ENCODE data around the gene SHISA6.

DNA sequence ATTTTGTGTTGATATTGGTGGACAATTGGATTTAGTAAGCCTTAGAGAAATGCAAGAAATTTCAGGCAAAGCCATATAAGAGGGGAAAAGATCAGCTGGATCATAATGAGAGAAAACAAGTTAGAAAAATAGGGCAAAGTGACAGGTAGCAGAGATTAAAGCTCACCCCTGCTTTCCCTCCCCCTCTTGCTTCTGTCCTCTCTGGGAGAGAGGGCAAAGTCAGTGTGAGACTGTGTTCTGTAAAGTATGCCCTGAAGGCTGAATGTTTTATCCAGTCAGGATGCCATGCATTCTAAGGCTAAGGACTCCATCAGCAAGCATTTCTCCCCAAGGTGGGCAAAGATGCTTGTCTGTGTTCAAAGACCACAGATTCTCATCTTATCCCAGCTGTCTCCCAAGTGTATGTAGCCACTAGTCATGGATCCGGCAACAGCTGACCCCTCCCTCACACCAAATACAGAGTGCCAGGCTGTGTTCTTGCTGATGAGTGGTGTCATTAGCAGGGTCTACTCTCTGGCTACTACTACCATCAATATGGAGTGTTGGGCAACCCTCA, 221.1 kb downstream of the SHISA6 start:
- TF ChIP-seq, protein P1, sequence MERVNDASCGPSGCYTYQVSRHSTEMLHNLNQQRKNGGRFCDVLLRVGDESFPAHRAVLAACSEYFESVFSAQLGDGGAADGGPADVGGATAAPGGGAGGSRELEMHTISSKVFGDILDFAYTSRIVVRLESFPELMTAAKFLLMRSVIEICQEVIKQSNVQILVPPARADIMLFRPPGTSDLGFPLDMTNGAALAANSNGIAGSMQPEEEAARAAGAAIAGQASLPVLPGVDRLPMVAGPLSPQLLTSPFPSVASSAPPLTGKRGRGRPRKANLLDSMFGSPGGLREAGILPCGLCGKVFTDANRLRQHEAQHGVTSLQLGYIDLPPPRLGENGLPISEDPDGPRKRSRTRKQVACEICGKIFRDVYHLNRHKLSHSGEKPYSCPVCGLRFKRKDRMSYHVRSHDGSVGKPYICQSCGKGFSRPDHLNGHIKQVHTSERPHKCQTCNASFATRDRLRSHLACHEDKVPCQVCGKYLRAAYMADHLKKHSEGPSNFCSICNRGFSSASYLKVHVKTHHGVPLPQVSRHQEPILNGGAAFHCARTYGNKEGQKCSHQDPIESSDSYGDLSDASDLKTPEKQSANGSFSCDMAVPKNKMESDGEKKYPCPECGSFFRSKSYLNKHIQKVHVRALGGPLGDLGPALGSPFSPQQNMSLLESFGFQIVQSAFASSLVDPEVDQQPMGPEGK (CRISPR knock-in tag; IDR thresholded peaks at IDR 0.05; ENCODE audit: borderline replicate concordance), result no peak
- TF ChIP-seq SNAI2 (CRISPR knock-in tag; IDR thresholded peaks at IDR 0.05), result no peak
- TF ChIP-seq, protein P2, sequence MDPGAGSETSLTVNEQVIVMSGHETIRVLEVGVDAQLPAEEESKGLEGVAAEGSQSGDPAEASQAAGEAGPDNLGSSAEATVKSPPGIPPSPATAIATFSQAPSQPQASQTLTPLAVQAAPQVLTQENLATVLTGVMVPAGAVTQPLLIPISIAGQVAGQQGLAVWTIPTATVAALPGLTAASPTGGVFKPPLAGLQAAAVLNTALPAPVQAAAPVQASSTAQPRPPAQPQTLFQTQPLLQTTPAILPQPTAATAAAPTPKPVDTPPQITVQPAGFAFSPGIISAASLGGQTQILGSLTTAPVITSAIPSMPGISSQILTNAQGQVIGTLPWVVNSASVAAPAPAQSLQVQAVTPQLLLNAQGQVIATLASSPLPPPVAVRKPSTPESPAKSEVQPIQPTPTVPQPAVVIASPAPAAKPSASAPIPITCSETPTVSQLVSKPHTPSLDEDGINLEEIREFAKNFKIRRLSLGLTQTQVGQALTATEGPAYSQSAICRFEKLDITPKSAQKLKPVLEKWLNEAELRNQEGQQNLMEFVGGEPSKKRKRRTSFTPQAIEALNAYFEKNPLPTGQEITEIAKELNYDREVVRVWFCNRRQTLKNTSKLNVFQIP (CRISPR knock-in tag; IDR thresholded peaks at IDR 0.05; ENCODE audit: borderline replicate concordance, low read depth), result no peak
- TF ChIP-seq ZC3H10 (CRISPR knock-in tag; IDR thresholded peaks at IDR 0.05), result no peak
- TF ChIP-seq PPARA (CRISPR knock-in tag; IDR thresholded peaks at IDR 0.05; ENCODE audit: borderline replicate concordance), result no peak
- no peak for TF ChIP-seq ZFP3 (CRISPR knock-in tag; IDR thresholded peaks at IDR 0.05)
- no peak for TF ChIP-seq ISL1 (CRISPR knock-in tag; IDR thresholded peaks at IDR 0.05)
- no peak for TF ChIP-seq RARB (CRISPR knock-in tag; IDR thresholded peaks at IDR 0.05)
- no peak for TF ChIP-seq GLIS3 (CRISPR knock-in tag; IDR thresholded peaks at IDR 0.05)
- TF ChIP-seq, protein P3, sequence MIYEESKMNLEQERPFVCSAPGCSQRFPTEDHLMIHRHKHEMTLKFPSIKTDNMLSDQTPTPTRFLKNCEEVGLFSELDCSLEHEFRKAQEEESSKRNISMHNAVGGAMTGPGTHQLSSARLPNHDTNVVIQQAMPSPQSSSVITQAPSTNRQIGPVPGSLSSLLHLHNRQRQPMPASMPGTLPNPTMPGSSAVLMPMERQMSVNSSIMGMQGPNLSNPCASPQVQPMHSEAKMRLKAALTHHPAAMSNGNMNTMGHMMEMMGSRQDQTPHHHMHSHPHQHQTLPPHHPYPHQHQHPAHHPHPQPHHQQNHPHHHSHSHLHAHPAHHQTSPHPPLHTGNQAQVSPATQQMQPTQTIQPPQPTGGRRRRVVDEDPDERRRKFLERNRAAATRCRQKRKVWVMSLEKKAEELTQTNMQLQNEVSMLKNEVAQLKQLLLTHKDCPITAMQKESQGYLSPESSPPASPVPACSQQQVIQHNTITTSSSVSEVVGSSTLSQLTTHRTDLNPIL (CRISPR knock-in tag; IDR thresholded peaks at IDR 0.05; ENCODE audit: low read depth), result no peak
- no peak for TF ChIP-seq ZNF8 (CRISPR knock-in tag; IDR thresholded peaks at IDR 0.05)

Measured in SK-N-SH treated with all-trans-retinoic acid at 6 μM for 48 hours (cell line).